ENCODE measurements around the gene KIN. TPM values are rescaled to one million over a fixed set of nuclear protein-coding genes. Genes with fewer than 3 reads are reported as not detected.

Gene KIN
- total RNA-seq, 1 experiment from 2014 or later, result 15.8 TPM

DNA sequence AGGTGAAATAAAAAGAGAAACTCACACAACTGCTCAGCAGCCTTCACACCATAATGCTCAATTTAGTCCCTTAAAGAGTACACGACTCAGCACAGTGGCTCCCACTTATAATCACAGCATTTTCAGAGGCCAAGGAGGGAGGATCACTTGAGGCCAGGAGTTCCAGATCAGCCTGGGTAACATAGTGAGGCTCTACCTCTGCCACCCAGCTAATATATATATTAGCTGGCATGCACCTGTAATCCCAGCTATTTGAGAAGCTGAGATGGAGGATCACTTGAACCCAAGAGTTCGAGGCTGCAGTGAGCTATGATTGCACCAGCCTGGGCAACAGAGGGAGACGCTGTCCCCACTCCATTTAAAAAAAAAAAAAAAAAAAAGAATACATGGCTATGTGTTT is 82.5 kb downstream of the KIN start:
- H3K27ac ChIP-seq, result no peak overlapping the region
- H3K27me3 ChIP-seq (replicated peaks), result peaks cover 14% of the 10 kb centered on the region
- DNase-seq (ENCODE audit: low read depth in 1 of 2, low spot score in 2 of 2), result no peak
- no peak overlapping the region for H3K4me3 ChIP-seq
- no peaks in the 10 kb centered on the region for H3K36me3 ChIP-seq
- H3K9me3 ChIP-seq (replicated peaks), result no peaks in the 10 kb centered on the region
- no peaks in the 10 kb centered on the region for H3K4me1 ChIP-seq (replicated peaks)

DNA sequence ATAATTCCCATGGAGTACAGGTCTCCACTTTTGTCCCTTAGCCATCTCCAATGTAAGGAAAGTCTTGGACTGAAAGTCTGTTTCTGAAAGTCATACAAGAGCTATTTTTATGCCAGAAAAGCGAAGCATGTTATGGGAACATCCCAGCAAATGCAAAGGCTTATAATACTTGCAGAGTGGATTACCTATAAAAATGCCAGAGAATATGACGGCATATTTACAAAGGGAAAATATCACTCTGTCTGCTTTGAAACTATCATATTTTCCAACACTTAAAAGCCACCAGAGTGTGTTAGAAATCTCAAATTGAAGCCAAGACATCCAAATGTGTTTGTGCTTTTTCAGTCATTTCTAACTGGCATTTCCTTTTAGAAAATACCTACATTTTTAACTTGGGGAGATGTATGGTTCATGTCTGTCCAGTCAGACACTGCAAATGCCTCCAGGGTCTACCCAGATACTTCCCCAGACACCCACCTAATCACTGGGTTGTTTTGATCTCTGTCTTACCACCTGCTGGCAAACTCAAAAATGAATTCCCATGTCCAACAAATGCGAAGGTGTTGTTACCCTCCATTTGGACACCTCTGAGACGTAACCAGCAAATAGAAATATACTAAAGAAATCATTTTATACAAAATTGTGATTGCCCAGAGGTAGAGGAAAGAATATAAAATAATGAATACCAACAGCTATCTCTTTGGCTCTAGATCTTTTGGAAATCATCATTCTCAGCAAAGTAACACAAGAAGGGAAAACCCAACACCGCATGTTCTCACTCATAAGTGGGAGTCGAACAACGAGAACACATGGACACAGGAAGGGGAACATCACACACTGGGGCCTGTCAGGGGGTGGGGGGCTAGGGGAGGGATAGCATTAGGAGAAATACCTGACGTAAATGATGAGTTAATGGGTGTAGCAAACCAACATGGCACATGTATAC is 83.4 kb downstream of the KIN start:
- H3K9me3 ChIP-seq (replicated peaks), result no peaks in the 10 kb centered on the region
- no peaks in the 10 kb centered on the region for H3K36me3 ChIP-seq

DNA sequence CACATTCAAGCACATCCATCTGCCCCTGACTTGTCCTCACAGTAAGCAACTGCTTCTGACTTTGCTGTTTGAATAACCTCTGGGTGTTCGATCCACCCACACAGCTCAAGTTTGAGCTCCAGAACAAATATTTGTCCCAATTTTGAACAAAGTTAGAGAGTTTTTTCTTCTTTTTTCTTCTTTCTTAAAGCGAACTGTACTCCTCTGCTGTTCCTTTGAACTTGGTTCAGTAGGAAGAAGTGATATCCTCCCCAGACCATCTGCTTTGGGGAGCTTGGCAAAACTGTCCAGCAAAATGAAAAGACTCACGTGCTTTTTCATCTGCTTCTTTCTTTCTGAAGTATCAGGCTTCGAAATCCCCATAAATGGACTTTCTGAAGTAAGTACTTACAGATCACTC is 84.7 kb downstream of the KIN start, which contains the start of gene ITIH2:
Gene ITIH2 (plus strand): TSS at position 177 of the 400 bp plus-strand sequence. CDS start 119 bp downstream, at position 296.
- no peak for DNase-seq (ENCODE audit: low read depth in 1 of 2, low spot score in 2 of 2)
- Histone ChIP-seq H3K4me3 (no peak within 1 kb of the TSS), H3K27ac (no peak within 1 kb of the TSS), H3K9me3 (replicated peaks) (no peaks in the 10 kb centered on the region), H3K27me3 (replicated peaks) (peaks cover 14% of the 10 kb centered on the region), H3K4me1 (replicated peaks) (no peaks in the 10 kb centered on the region), H3K36me3 (no peaks in the 10 kb centered on the region)

More for the DNA sequence above, 83.4 kb downstream of the KIN start:
- H3K27ac ChIP-seq, result no peak overlapping the region
- no peak overlapping the region for H3K4me3 ChIP-seq
- H3K27me3 ChIP-seq (replicated peaks), result peaks cover 14% of the 10 kb centered on the region
- DNase-seq (ENCODE audit: low read depth in 1 of 2, low spot score in 2 of 2), result no peak
- H3K4me1 ChIP-seq (replicated peaks), result no peaks in the 10 kb centered on the region

DNA sequence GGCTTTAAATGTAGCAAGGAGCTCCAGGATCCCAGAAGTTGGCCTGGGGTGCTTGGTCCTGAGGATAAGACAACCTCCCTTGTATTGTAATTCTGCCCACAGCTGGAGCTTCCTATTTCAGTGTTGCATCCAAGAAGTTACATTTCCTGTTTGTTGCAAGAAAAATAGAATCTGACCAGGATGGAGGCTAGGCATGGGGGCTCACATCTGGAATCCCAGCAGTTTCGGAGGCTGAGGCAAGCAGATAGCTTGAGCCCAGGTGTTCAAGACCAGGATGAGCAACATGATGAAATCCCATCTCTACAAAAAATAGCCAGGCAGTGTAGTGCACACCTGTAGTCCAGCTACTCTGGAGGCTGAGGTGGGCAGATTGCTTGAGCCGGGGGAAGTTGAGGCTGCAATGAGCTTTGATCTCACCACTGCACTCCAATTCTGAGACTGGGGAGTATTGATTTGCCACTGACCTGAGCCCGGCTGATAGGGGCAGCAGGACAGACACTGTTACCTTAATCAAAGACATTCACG is 85.4 kb downstream of the KIN start:
- Histone ChIP-seq H3K27me3 (replicated peaks) (peaks cover 14% of the 10 kb centered on the region), H3K4me3 (no peak overlapping the region), H3K27ac (no peak overlapping the region), H3K4me1 (replicated peaks) (no peaks in the 10 kb centered on the region), H3K9me3 (replicated peaks) (no peaks in the 10 kb centered on the region), H3K36me3 (no peaks in the 10 kb centered on the region)
- DNase-seq (ENCODE audit: low read depth in 1 of 2, low spot score in 2 of 2), result no peak

DNA sequence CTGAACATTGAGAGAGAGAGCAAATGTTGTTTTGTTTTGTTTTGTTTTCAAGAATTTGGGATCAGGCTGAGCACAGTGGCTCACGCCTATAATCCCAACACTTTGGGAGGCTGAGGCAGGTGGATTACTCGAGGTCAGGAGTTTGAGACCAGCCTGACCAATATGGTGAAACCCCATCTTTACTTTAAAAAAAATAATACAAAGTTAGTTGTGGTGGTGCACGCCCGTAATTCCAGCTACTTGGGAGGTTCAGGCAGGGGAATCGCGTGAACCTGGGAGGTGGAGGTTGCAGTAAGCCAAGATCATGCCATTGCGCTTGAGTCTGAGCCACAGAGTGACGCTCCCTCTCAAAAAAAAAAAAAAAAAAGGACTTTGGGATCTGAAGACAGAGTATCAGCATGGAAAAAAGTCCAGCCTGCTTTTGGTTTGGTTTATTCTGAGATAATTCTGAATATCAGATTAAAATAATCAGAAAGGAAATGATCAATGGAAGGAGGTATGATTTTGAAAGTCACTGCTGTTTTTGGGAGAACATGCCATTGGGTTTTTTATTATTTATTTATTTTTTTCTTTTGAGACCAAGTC is 86.5 kb downstream of the KIN start:
- no peaks in the 10 kb centered on the region for H3K9me3 ChIP-seq (replicated peaks)
- peaks cover 7% of the 10 kb centered on the region for H3K27me3 ChIP-seq (replicated peaks)
- DNase-seq (ENCODE audit: low read depth in 1 of 2, low spot score in 2 of 2), result no peak
- no peaks in the 10 kb centered on the region for H3K36me3 ChIP-seq
- no peak overlapping the region for H3K4me3 ChIP-seq
- no peak overlapping the region for H3K27ac ChIP-seq
- no peaks in the 10 kb centered on the region for H3K4me1 ChIP-seq (replicated peaks)

Other genes starting within 250 kb of the KIN start
- gene ITIH5, start 121.0 kb downstream of the KIN start, total RNA-seq (2014; rRNA removed; shearing (Covaris generic)), result 9.9 and 16.3 TPM in 2 replicates
- gene ITIH2, start 84.7 kb downstream of the KIN start, total RNA-seq (2014; rRNA removed; shearing (Covaris generic)), result not detected in 2 replicates
- 447 and 519 TPM in 2 replicates for gene ATP5F1C, start 184 bp upstream of the KIN start, total RNA-seq (2014; rRNA removed; shearing (Covaris generic))
- gene TAF3, start 30.5 kb upstream of the KIN start, total RNA-seq (2014; rRNA removed; shearing (Covaris generic)), result 4.4 and 4.6 TPM in 2 replicates